22Rv1 (cell line): ENCODE measurements around the gene KIRREL3.

Experiments
- CTCF ChIP-seq: fragments of 450-650 bp; IDR thresholded peaks from 2 replicates; pipeline ENCODE4 v1.5.1; 2017; ENCODE audit warnings: mild to moderate bottlenecking
- ZFX ChIP-seq: fragments of 450-650 bp; IDR thresholded peaks from 2 replicates; pipeline ENCODE4 v1.6.1; 2017; ENCODE audit warnings: antibody characterized with exemption, borderline replicate concordance

- no peak for TF ChIP-seq CTCF
- TF ChIP-seq ZFX = no peak
These were observed 121.1 kb downstream of the KIRREL3 start for GRCh38 chr11:126879516-126879915.
